Keratinocyte (primary cell): ENCODE results near the gene LIMA1.

ENCODE experiments used
- EZH2 ChIP-seq: IDR thresholded peaks from one replicate; pipeline ENCODE4 v1.6.1; 2012; ENCODE audit warnings: inconsistent platforms, mild to moderate bottlenecking, low read length, moderate library complexity
- TF ChIP-seq, protein P1 (sequence below), 3 experiments: IDR thresholded peaks in 1 of 3; conservative IDR thresholded peaks in 1 of 3; optimal IDR thresholded peaks in 1 of 3; 2 replicates in 2 of 3; 3 replicates in 1 of 3; pipeline versions ENCODE3 to v1.5.1; 2011; ENCODE audit warnings: low read length in 3 of 3, mild to moderate bottlenecking in 3 of 3, moderate library complexity in 2 of 3, control low read depth in 1 of 3, inconsistent platforms in 1 of 3; ENCODE audit not compliant: insufficient read depth in 2 of 3; ENCODE audit errors: extremely low read depth in 1 of 3

DNA sequence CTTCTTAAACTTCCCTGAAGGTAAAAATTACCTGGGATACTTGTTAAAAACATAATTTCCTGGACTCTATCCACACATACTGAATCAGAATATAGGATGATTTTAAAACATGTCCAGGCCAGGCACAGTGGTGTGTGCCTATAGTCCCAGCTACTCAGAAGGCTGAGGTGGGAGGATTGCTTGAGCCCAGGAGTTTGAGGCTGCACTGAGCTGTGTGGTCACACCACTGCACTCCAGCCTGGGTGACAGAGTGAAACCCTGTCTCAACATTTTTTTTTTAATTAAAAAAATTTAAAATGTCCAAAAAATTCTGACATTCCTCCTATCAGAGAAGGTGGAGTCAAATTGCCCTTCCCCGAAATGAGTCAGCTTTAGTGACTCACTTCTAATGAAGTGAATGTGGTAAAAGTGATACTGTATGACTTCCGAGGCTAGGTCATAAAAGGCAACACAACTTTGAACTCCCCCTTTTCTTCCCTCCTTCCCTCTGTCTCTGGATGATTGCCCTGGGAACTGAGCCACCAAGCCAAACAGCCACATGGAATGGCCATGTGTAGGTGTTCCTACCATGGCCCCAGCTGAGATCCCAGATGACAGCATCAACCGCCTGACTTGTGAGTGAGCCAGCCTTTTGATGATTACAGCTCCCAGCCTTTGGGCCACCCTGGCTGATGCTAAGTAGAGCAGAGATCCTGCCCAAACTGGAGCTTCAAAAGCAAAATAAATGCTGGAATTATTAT is 36.3 kb downstream of the LIMA1 start:
- TF ChIP-seq, protein P1, sequence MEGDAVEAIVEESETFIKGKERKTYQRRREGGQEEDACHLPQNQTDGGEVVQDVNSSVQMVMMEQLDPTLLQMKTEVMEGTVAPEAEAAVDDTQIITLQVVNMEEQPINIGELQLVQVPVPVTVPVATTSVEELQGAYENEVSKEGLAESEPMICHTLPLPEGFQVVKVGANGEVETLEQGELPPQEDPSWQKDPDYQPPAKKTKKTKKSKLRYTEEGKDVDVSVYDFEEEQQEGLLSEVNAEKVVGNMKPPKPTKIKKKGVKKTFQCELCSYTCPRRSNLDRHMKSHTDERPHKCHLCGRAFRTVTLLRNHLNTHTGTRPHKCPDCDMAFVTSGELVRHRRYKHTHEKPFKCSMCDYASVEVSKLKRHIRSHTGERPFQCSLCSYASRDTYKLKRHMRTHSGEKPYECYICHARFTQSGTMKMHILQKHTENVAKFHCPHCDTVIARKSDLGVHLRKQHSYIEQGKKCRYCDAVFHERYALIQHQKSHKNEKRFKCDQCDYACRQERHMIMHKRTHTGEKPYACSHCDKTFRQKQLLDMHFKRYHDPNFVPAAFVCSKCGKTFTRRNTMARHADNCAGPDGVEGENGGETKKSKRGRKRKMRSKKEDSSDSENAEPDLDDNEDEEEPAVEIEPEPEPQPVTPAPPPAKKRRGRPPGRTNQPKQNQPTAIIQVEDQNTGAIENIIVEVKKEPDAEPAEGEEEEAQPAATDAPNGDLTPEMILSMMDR (optimal IDR thresholded peaks at IDR 0.05 in 1 of 3, IDR thresholded peaks at IDR 0.05 in 1 of 3, conservative IDR thresholded peaks at IDR 0.05 in 1 of 3; ENCODE audit: extremely low read depth in 1 of 3, insufficient read depth in 2 of 3, low read length in 3 of 3) = no peak
- no peak for TF ChIP-seq EZH2
